Hindlimb muscle (tissue), 1 donor: ENCODE results near the gene SEMA4D. TPM values are rescaled to one million over a fixed set of nuclear protein-coding genes. Genes with fewer than 3 reads are reported as not detected.

Experiments used
- DNase-seq: peaks from one replicate; pipeline ENCODE4 v3.0.0-alpha.2; 2013
- polyA plus RNA-seq: library from polyadenylated mRNA; unstranded; fragments of 120-200 nt; gene quantifications from one replicate; pipeline ENCODE4 v1.2.1, GENCODE V29; 2013; ENCODE audit not compliant: insufficient read length

Gene SEMA4D
- polyA plus RNA-seq, 1 donor: 23.3 TPM

DNA sequence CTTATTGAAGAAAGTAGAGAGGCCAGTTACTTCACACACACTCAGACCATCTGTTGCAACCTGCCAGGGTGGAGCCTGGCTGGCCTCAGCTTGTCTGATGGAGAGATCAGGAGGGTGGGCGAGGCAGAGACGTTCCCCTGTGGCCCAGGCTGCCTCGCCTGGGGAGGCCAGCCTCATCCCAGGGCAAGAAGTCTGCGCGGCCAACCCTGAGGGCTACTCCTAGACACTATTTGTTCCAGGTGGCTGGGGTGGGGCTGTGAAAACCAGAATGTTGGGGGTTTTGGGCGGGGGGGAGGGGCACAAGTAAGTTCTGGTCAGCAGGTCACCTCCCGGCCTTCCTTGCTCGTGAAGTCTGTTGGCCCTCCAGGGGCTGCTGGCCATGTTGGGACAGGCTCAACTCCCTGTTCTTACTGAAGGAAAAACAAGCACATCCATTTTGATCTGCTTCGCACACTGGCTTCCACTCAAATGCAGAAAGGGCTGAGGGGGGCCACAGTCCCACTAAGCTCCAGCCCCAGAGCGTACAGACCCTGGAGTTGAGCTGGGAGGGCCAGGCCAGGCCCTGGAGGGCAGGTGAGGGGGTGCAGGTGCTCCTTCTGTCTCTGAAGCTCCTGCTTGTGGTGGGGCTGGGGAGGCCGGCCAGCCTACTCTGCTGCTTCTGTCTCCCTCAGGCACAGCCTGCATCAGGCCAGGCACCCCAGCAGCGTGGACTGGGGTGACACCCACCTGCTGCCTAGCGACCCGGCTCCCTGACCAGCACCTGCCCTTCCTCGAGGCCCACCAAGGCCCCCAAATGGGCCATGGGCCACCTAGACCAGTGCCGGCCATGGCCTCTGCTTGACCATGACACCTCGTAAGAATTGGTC, 133.0 kb downstream of the SEMA4D start:
- DNase-seq: no peak

GRCh38 chr9:89363921-89364665, 133.8 kb downstream of the SEMA4D start:
- DNase-seq: no peak

DNA sequence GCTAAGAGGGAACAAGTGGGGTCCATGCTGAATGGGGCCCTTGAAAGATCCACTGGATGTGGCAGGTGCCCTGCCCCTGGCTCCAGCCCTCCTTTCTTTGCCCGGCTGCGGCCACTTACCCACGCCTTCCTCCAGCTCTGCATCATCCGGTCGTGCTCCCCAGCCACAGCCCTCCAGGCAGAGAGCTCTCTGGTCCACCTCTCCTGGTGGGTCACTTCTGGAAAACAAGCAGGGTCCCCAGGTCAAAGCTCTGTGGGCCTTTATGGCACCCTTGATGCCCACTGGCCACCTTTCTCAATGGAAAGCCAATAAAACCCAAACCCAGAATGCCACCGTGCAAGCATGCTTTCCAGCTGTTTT, 134.6 kb downstream of the SEMA4D start:
- no peak for DNase-seq

DNA sequence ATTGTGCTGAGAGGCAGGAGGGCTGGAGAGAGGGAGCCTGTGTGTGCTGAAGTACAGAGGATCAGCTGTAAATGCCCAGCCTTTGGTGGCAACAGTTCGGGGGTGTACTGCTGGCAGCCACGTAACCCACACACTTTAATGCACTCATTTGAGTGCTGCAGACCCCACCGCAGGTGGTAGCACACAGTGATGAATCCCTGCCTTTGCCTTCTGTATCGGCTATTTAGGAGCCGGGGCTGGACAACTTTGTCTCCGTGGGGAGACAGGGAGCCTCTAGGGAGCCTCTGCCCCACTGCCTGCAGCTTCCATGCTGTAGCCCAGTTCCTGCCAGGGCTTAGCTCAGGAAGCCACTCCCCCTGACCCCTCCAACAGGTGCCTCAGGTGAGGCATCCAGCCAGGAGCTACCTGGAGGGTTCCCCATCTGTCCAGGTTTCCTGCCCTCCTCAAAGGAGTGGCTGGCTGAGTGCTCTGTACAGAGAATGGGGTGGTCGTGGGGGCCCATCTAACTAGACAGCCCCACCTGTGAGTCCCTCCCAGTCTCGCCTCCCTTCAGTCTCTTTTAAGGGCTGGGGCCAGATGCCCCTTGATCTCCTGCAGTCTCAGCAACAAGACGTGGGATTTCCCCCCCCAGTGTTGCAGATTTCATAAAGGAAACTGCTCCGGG, 135.1 kb downstream of the SEMA4D start:
- no peak for DNase-seq

DNA sequence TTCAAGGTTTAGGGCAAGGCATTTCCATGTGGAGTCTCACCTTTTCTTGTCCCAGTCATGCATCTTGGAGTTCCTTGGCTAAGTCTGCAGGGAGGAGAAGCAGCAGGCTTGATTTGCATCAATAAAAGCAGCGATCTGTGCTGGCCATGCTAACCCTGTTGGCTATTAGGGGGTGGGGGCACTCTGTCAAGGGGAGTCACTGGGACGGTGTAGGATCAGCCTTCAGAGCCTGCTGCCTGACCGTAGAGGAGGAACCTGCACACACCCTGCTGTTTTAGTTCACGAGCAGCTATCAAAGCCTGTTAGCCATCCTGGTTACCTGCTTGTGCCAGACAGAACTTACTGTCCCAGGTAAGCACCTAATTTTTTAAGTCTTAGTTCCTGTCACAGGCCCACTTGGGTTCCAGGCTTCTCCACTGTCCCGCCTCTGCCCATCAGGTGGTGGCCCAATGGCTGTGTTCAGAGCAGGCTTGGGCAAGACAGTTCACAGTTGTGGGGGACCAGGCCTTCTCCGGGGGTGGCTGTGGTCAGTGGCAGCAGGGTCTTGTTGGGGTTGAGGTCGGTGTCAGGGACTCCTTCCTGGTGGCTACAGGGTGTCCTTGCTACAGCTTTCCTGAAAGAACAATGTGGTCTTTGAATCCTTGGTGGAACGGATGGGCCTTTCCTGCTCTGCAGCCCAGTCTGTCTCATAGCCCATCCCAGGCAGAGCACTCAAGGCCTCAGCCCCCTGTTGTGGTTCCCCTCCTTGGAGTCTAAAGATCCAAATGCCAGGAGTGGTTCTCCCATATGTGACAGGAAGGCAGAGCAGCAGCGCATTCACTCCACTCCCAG, 135.9 kb downstream of the SEMA4D start:
- no peak for DNase-seq

DNA sequence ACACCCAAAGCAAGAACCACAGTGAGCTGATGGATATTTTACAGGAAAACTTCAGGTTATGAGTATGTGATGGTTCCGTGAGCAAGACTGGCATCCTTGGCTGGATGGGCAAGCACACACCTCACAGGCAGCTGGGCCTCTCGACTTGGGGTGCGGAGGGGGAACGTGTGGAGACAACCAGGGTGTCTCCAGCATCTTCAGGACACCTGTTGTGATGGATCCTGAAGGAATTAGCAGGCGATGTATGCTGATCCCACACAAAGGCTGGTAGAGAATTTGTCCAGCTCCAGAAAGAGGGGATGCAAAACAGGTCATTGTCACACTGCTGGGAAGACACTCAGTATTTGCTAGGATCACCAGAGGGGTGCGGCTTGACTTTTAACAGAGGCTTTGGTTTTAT, 136.9 kb downstream of the SEMA4D start:
- no peak for DNase-seq

- peak; percentile 47 for DNase-seq
Measured at GRCh38 chr9:89360465-89360864, 137.4 kb downstream of the SEMA4D start.

- DNase-seq: peak; percentile 47
Measured at GRCh38 chr9:89359751-89360261, 138.1 kb downstream of the SEMA4D start.

DNA sequence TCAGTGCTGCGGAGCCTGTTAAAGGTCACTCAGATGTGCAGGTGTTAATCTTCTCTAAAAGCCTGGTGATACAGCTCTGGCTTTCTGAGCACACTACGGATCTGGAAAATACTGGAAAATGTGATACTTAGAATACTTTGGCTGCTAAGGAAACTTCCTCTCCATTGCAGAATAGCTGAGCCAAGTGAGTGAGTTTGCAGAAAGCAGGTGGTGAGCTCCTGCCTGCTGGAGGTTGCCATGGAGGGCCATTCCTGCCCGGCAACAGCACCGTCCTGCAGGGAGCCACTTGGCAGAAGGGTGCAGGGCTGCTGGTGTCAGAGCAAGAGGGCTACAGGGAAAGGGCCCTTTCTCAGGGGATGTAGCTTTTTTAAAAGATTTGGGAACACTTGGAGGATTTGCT, 138.9 kb downstream of the SEMA4D start:
- peak; percentile 60 for DNase-seq

DNA sequence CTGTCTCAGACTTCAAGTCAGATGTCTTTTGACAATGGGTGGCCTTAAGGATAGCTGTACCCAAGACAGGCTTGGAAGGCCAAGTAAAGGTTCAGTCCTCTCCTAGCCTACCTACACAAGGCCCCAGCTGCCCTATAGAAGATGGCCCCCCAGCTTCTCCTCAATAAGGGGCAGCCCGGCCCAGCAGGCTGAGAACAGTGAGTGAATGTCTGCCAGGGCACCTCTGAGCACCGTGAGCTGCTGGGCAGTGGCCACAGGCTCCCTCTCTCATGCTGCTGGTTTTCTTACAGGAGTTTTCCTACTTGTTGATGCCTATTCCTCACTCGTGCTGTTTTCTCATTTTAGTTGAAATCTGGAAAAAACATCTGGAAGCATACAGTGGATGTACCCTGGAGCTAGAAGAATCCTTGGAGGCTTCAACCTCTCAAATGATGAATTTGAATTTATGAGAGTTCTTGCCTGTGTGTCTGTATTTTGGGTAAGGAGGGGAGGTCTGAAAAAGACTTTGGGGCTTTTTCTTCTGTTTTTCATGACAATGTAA, 139.5 kb downstream of the SEMA4D start:
- DNase-seq: peak; percentile 46

DNA sequence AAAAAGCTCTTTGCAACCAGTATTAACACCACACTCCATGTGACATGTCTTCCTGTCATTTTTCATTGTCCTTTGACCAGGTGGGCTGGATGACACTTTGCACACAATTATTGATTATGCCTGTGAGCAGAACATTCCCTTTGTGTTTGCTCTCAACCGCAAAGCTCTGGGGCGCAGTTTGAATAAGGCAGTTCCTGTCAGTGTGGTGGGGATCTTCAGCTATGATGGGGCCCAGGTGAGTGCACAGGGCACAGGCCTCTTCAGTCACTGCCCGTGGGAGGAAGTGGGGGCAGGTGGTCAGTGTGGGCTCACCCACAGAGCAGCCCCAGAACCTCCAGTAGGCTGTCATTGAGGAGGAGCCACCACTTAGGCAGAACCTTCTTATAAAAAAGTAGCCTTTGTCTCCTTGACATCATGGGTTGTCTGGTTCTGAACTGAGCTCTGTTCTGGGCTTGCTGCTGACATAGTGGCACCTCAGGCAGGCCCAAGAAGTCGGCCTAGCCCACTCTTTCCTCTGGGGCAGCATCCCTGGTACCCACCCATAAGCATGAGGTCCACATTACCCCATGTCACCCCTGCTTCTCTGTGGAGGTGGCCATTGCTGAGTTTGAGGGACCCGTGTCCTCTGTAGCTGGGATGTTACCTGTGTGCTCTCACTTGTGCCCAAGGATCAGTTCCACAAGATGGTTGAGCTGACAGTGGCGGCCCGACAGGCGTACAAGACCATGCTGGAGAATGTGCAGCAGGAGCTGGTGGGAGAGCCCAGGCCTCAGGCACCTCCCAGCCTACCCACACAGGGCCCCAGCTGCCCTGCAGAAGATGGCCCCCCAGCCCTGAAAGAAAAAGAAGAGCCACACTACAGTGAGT, 140.3 kb downstream of the SEMA4D start:
- no peak for DNase-seq

- DNase-seq: no peak
Measured at GRCh38 chr9:89356782-89357181, 141.1 kb downstream of the SEMA4D start.

GRCh38 chr9:89354471-89354870, 143.4 kb downstream of the SEMA4D start:
- DNase-seq: no peak

- no peak for DNase-seq
Measured at GRCh38 chr9:89353989-89354388, 143.9 kb downstream of the SEMA4D start.

GRCh38 chr9:89352874-89353649, 144.9 kb downstream of the SEMA4D start:
- DNase-seq: no peak

DNA sequence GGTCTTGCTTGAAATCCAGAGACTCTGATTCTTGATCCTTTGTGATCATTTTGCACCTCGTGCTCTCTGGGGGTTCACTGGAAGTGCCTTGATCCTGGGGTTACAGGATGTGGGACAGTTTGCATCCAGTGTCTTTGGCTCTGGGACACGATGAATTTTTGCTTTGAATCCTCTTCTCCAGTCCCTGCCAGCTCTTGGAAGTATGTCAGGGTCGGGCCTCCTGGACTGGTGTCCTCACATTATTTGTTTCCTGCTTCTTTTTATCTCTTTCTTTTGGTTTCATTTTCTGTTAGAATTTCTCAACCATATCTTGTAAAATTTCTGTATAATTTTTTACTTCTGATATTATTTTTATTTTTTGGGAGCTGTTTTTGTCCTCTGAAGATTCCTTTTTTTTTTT, 145.5 kb downstream of the SEMA4D start:
- DNase-seq: no peak

GRCh38 chr9:89351584-89352300, 146.2 kb downstream of the SEMA4D start:
- DNase-seq: no peak

- DNase-seq: no peak
Measured at GRCh38 chr9:89350988-89351557, 146.8 kb downstream of the SEMA4D start.

DNA sequence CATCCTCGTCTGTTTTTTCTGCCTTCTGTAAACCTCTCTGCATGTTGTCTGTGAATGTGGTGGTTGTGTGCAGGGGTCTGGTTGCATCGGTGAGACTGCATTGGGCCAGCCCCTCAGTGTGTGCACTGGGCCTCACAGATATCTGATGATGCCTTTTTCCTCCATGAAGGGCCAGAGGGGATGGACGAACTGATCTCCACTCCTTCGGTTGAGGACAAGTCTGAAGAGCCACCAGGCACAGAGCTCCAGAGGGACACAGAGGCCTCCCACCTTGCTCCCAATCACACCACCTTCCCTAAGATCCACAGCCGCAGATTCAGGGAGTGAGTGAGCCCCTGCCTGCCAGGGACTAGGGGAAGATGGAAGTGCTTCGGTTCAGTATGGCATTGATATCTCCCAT, 148.3 kb downstream of the SEMA4D start:
- DNase-seq: no peak
